Kidney epithelial cell (primary cell): ENCODE data around the gene UNC13B. TPM values are rescaled to one million over a fixed set of nuclear protein-coding genes. Genes with fewer than 3 reads are reported as not detected.
"Not testable (repeated sequence)": the region's sequence is repeated elsewhere in the genome, so short reads cannot be mapped to it uniquely, and the experiment has no call there.

Experiments used
- DNase-seq: peaks from one replicate; pipeline ENCODE4 v3.0.0-alpha.2; 2010; ENCODE audit warnings: low read depth
- H3K27me3 ChIP-seq: 2 replicates; pipeline ENCODE4 v1.6.0; 2011; ENCODE audit warnings: low read length; ENCODE audit not compliant: control insufficient read depth, insufficient read depth
- H3K36me3 ChIP-seq: 2 replicates; pipeline ENCODE4 v1.5.1; 2011; ENCODE audit warnings: low read length; ENCODE audit not compliant: control insufficient read depth, insufficient read depth
- H3K4me3 ChIP-seq: 2 replicates; pipeline ENCODE4 v1.5.1; 2011; ENCODE audit warnings: low read depth, mild to moderate bottlenecking, control low read depth, low read length
- CTCF ChIP-seq: IDR thresholded peaks from 2 replicates; pipeline ENCODE4 v1.5.1; 2011; ENCODE audit warnings: mild to moderate bottlenecking, moderate library complexity, low read length, control low read depth, inconsistent platforms; ENCODE audit not compliant: insufficient read depth, poor library complexity, severe bottlenecking
- total RNA-seq: library from RNA; depleted of rRNA; stranded (reverse); fragments of >200 nt; gene quantifications from 2 replicates; pipeline ENCODE4 v1.2.3, GENCODE V29; 2015

UNC13B gene
- total RNA-seq, 1 donor from 2014 or later, result 30.0 TPM

GRCh38 chr9:35136866-35137265 lies 24.9 kb upstream of the UNC13B start:
- Histone ChIP-seq H3K27me3 (no peaks in the 10 kb centered on the region), H3K36me3 (no peaks in the 10 kb centered on the region), H3K4me3 (no peak overlapping the region)
- DNase-seq, result no peak
- no peak for TF ChIP-seq CTCF

- no peak for TF ChIP-seq CTCF
- DNase-seq, result no peak
- H3K36me3 ChIP-seq, result no peaks in the 10 kb centered on the region
- no peak overlapping the region for H3K4me3 ChIP-seq
- H3K27me3 ChIP-seq, result no peaks in the 10 kb centered on the region
These were observed 21.7 kb upstream of the UNC13B start for GRCh38 chr9:35140093-35140492.

- Histone ChIP-seq H3K27me3 (no peaks in the 10 kb centered on the region), H3K4me3 (no peak overlapping the region), H3K36me3 (no peaks in the 10 kb centered on the region)
- no peak for TF ChIP-seq CTCF
- DNase-seq, result no peak
These were observed 19.8 kb upstream of the UNC13B start for GRCh38 chr9:35142037-35142436.

GRCh38 chr9:35147941-35148563 lies 13.8 kb upstream of the UNC13B start:
- not testable (repeated sequence) for DNase-seq, H3K4me3 ChIP-seq

GRCh38 chr9:35152926-35153325 lies 8.9 kb upstream of the UNC13B start:
- Histone ChIP-seq H3K36me3 (no peaks in the 10 kb centered on the region), H3K4me3 (no peak overlapping the region), H3K27me3 (no peaks in the 10 kb centered on the region)
- no peak for TF ChIP-seq CTCF
- DNase-seq, result no peak

More at GRCh38 chr9:35147941-35148563, 13.8 kb upstream of the UNC13B start:
- not testable (repeated sequence) for H3K36me3 ChIP-seq, H3K27me3 ChIP-seq

GRCh38 chr9:35156781-35157180 lies 5.0 kb upstream of the UNC13B start:
- DNase-seq, result no peak
- no peaks in the 10 kb centered on the region for H3K27me3 ChIP-seq
- no peak overlapping the region for H3K4me3 ChIP-seq
- no peak for TF ChIP-seq CTCF
- no peaks in the 10 kb centered on the region for H3K36me3 ChIP-seq

- not testable (repeated sequence) for DNase-seq, H3K27me3 ChIP-seq, H3K4me3 ChIP-seq, H3K36me3 ChIP-seq
These were observed 4.0 kb upstream of the UNC13B start for GRCh38 chr9:35157836-35158235.
